HCT116 (cell line): ENCODE data around the gene PROB1. TPM values are rescaled to one million over a fixed set of nuclear protein-coding genes. Genes with fewer than 3 reads are reported as not detected.

Source experiments
- ATAC-seq: fragments of 200-7000 bp; cut with Tn5 transposase; 2 replicates; pipeline ENCODE4 v1.9.1; 2020; ENCODE audit warnings: mild to moderate bottlenecking, moderate library complexity
- BruUV-seq: library from RNA; stranded (reverse); fragments of 400-500 nt; replicated peaks from 2 replicates; lab custom pipeline; 2021; lab: Mats Ljungman, UMichigan
- CTCF ChIA-PET: fragments of 300-600 bp; sonication (Branson Sonifier 250); formaldehyde crosslinking; loops from one replicate; lab custom pipeline; 2021; ENCODE audit warnings: antibody characterized with exemption; lab: Charles Lee
- POLR2A ChIA-PET: fragments of 300-600, 350-600 bp; sonication (Branson Sonifier 250); formaldehyde crosslinking; loops from one replicate; lab custom pipeline; 2021; ENCODE audit warnings: antibody characterized with exemption; lab: Charles Lee
- RAD21 ChIA-PET, 2 experiments: fragments of 300-600 bp; sonication (Branson Sonifier 250); formaldehyde crosslinking; loops; one replicate each; lab custom pipeline; 2023; ENCODE audit warnings: low total read pairs in 2 of 2; ENCODE audit not compliant: uncharacterized antibody in 2 of 2, unreplicated experiment in 2 of 2, low non-redundant PET in 1 of 2; lab: Charles Lee
- DNase-seq: peaks from one replicate; pipeline ENCODE4 v3.0.0-alpha.2; 2010; ENCODE audit warnings: low read depth, low spot score
- H2AFZ ChIP-seq: fragments of 200-600 bp; shearing (Covaris generic), sonication (generic); 2 replicates; pipeline ENCODE4 v1.6.1; 2017; ENCODE audit warnings: low read depth, mixed run types, mixed read lengths, antibody characterized with exemption, low read length; ENCODE audit not compliant: poor library complexity, severe bottlenecking
- H3K27ac ChIP-seq: 2 replicates; pipeline ENCODE4 v1.5.1; 2012; ENCODE audit warnings: low read depth, low read length
- H3K27me3 ChIP-seq: fragments of 200-600 bp; sonication (generic); 2 replicates; pipeline ENCODE4 v1.6.1; 2016; ENCODE audit warnings: mixed run types, low read length, mixed read lengths; ENCODE audit not compliant: insufficient read depth
- H3K36me3 ChIP-seq, 2 experiments: fragments of 200-500 bp in 1 of 2; fragments of 200-600 bp in 1 of 2; sonication (Bioruptor generic) in 1 of 2; sonication (generic) in 1 of 2; 2 replicates each; pipeline versions ENCODE4 v1.5.1 to v1.6.1; 2014 to 2016; ENCODE audit warnings: low read length in 2 of 2, inconsistent platforms in 1 of 2, mixed read lengths in 1 of 2, mixed run types in 1 of 2; ENCODE audit not compliant: insufficient read depth in 2 of 2, control insufficient read depth in 1 of 2
- H3K4me1 ChIP-seq, 2 experiments: fragments of 200-600 bp in 1 of 2; sonication (generic) in 1 of 2; 2 replicates each; pipeline versions ENCODE4 v1.5.1 to v1.6.1; 2012 to 2017; ENCODE audit warnings: low read length in 2 of 2, inconsistent platforms in 1 of 2, mild to moderate bottlenecking in 1 of 2, mixed read lengths in 1 of 2, mixed run types in 1 of 2, moderate library complexity in 1 of 2; ENCODE audit not compliant: insufficient read depth in 2 of 2, control insufficient read depth in 1 of 2
- H3K4me2 ChIP-seq: fragments of 200-600 bp; sonication (generic); 2 replicates; pipeline ENCODE4 v1.6.1; 2017; ENCODE audit warnings: mixed run types, low read length, mixed read lengths
- H3K4me3 ChIP-seq, 2 experiments: fragments of 200-600 bp in 1 of 2; sonication (generic) in 1 of 2; replicated peaks in 1 of 2; 2 replicates each; pipeline ENCODE4 v1.5.1; 2011 to 2016; ENCODE audit warnings: low read length in 2 of 2, control low read depth in 1 of 2, low read depth in 1 of 2, mild to moderate bottlenecking in 1 of 2, mixed read lengths in 1 of 2, mixed run types in 1 of 2
- H3K79me2 ChIP-seq: fragments of 200-600 bp; sonication (generic); 2 replicates; pipeline ENCODE4 v1.6.1; 2017; ENCODE audit warnings: mild to moderate bottlenecking, mixed run types, low read length, moderate library complexity, mixed read lengths; ENCODE audit not compliant: insufficient read depth
- H3K9ac ChIP-seq: fragments of 200-600 bp; sonication (generic); 2 replicates; pipeline ENCODE4 v1.6.1; 2016; ENCODE audit warnings: low read length, mixed read lengths
- H3K9me2 ChIP-seq: fragments of 200-600 bp; sonication (generic), shearing (Covaris generic); 2 replicates; pipeline ENCODE4 v1.6.1; 2017; ENCODE audit warnings: mixed run types, mild to moderate bottlenecking, moderate library complexity; ENCODE audit not compliant: insufficient read depth
- H3K9me3 ChIP-seq, 2 experiments: fragments of 200-500 bp in 1 of 2; fragments of 200-600 bp in 1 of 2; sonication (Bioruptor generic) in 1 of 2; sonication (generic) in 1 of 2; 2 replicates each; pipeline ENCODE4 v1.6.1; 2014 to 2017; ENCODE audit warnings: low read length in 2 of 2, mixed read lengths in 2 of 2, inconsistent platforms in 1 of 2, low read depth in 1 of 2, mild to moderate bottlenecking in 1 of 2, mixed run types in 1 of 2, moderate library complexity in 1 of 2; ENCODE audit not compliant: control insufficient read depth in 1 of 2, insufficient read depth in 1 of 2
- H4K20me1 ChIP-seq: fragments of 200-600 bp; sonication (generic), shearing (Covaris generic); 2 replicates; pipeline ENCODE4 v1.6.1; 2017; ENCODE audit warnings: mixed run types, mild to moderate bottlenecking, moderate library complexity; ENCODE audit not compliant: insufficient read depth
- ATF3 ChIP-seq: IDR thresholded peaks from 2 replicates; pipeline ENCODE4 v1.6.1; 2012
- CBX3 ChIP-seq: IDR thresholded peaks from 2 replicates; pipeline ENCODE4 v1.6.1; 2012; ENCODE audit warnings: low read depth
- EGR1 ChIP-seq: IDR thresholded peaks from 2 replicates; pipeline ENCODE4 v1.6.1; 2012; ENCODE audit warnings: low read depth
- ELF1 ChIP-seq: IDR thresholded peaks from 2 replicates; pipeline ENCODE4 v1.6.1; 2012; ENCODE audit warnings: low read depth, borderline replicate concordance
- EZH2 ChIP-seq: fragments of 200-600 bp; sonication (generic); IDR thresholded peaks from 2 replicates; pipeline ENCODE4 v1.6.1; 2017; ENCODE audit warnings: antibody characterized with exemption, mixed run types
- FOSL1 ChIP-seq: IDR thresholded peaks from 2 replicates; pipeline ENCODE4 v1.6.1; 2012; ENCODE audit warnings: low read depth
- JUND ChIP-seq: IDR thresholded peaks from 2 replicates; pipeline ENCODE4 v1.6.1; 2012
- MAX ChIP-seq: IDR thresholded peaks from 2 replicates; pipeline ENCODE4 v1.6.1; 2012
- REST ChIP-seq: IDR thresholded peaks from 2 replicates; pipeline ENCODE4 v1.6.1; 2012; ENCODE audit warnings: low read depth
- SP1 ChIP-seq: IDR thresholded peaks from 2 replicates; pipeline ENCODE4 v1.6.1; 2012; ENCODE audit warnings: low read depth
- SRF ChIP-seq: IDR thresholded peaks from 2 replicates; pipeline ENCODE4 v1.6.1; 2012; ENCODE audit warnings: low read depth
- YY1 ChIP-seq: IDR thresholded peaks from 2 replicates; pipeline ENCODE4 v1.6.1; 2011; ENCODE audit warnings: low read length, low read depth, moderate library complexity, mild to moderate bottlenecking; ENCODE audit not compliant: insufficient replicate concordance; ENCODE audit errors: extremely low read depth
- ZBTB33 ChIP-seq: IDR thresholded peaks from 2 replicates; pipeline ENCODE4 v1.6.1; 2011; ENCODE audit warnings: mild to moderate bottlenecking, low read length, moderate library complexity; ENCODE audit not compliant: insufficient replicate concordance; ENCODE audit errors: extremely low read depth
- ZFX ChIP-seq: fragments of 450-650 bp; IDR thresholded peaks from 2 replicates; pipeline ENCODE4 v1.6.1; 2017
- intact Hi-C: fragments of 100-400 bp; cut with micrococcal nuclease; formaldehyde crosslinking; loops from 2 replicates; pipeline ENCODE4 v1.10.0; 2022
- total RNA-seq: library from RNA; stranded (reverse); gene quantifications from one replicate; pipeline ENCODE4 v1.2.1, GENCODE V29; 2021; ENCODE audit not compliant: unreplicated experiment

PROB1 gene
- total RNA-seq, 1 experiment from 2014 or later, result 1.7 TPM

GRCh38 chr5:139435676-139436075, 40.8 kb upstream of the PROB1 start:
- ATAC-seq (no peak), DNase-seq (no peak)
- Histone ChIP-seq H3K9me3 (no peaks in the 10 kb centered on the region), H3K4me2 (no peak overlapping the region), H3K9me2 (no peaks in the 10 kb centered on the region), H3K27me3 (no peaks in the 10 kb centered on the region), H3K4me1 (peaks cover 2 to 17% of the 10 kb centered on the region in 2 experiments; a peak in 3 of 4 replicates), H4K20me1 (no peaks in the 10 kb centered on the region), H3K36me3 (no peaks in the 10 kb centered on the region), H3K27ac (no peak overlapping the region), H2AFZ (no peak overlapping the region), H3K79me2 (no peaks in the 10 kb centered on the region), H3K4me3 (no peak overlapping the region), H3K9ac (no peak overlapping the region)
- POLR2A ChIA-PET, result no interaction called here
- intact Hi-C loops, result no loop called here
- no peak for TF ChIP-seq SP1
- no peak for TF ChIP-seq FOSL1
- no peak for TF ChIP-seq ATF3
- no peak for TF ChIP-seq REST
- TF ChIP-seq YY1, result no peak
- no peak for TF ChIP-seq EGR1
- TF ChIP-seq ZBTB33, result no peak
- TF ChIP-seq EZH2, result no peak
- no peak for TF ChIP-seq ELF1
- TF ChIP-seq JUND, result no peak
- no peak for TF ChIP-seq SRF
- no peak for TF ChIP-seq ZFX
- no peak for TF ChIP-seq CBX3
- no peak for TF ChIP-seq MAX
- CTCF ChIA-PET, result no interaction called here
- RAD21 ChIA-PET, result no interaction called here
- BruUV-seq, result no TSS peak
